RPMI8226 (cell line): Measurements from ENCODE around the gene LRRC40.
"Not testable (repeated sequence)": the region's sequence is repeated elsewhere in the genome, so short reads cannot be mapped to it uniquely, and the experiment has no call there.

Experiments
- DNase-seq: peaks from one replicate; pipeline ENCODE4 v3.0.0-alpha.2; 2015

Gene LRRC40

DNA sequence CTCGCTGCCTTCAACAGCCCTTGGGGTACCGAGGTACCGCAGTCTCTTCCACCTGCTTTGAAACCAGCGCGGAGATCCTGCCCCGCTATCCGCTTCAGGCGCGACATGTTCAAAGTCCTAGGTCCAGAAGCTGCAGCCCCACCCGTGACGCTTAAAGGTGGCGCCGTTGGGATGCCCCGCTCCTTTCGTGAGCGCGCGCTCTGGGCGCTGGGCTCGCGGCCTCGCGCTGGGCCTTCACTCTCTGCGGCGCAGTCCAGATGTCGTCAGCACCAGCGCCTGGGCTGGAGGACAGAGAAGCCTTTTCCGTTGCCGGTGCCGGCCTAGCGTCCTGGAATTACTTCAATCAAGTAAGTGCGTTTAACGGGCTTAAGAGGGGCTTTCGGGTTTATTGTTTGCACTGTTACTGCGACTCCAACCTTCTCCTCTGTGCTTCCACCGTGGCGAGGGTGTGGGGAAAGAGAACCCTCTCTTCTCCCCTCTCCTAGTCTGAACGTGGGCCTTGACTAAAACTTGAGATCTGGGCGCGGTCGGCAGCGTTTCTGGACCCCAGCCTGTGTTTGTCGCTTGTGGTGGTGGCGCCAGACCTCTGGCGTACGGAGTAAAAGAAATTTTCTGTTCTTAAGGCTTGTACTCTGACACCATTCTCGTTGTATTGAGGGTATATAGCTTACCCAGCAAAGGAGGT, at the start of gene LRRC40:
Gene LRRC40, minus strand, starts transcription at position 146 of the 685 bp plus-strand sequence. Its CDS starts 39 bp downstream, at position 107.
- peak; percentile 93 for DNase-seq

DNA sequence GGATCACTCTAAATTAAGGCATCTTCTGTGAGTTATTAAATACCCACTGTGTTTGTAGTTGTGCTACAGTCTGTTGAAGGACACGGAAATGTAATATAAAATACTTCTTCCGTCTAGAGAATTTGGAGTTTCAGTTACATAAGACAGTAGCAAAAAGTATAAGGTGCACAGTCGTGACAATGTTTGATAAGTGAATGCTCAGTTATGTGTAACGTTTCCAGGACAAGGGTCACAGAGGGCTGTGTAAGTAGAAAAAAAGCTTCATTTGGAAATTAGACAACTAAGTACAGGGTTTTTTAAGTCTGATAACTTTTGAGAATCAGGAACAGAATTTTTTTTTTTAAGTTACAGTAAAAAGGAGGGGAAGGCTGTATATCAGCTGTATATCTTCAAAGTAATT, 43.4 kb upstream of the LRRC40 start:
- no peak for DNase-seq

DNA sequence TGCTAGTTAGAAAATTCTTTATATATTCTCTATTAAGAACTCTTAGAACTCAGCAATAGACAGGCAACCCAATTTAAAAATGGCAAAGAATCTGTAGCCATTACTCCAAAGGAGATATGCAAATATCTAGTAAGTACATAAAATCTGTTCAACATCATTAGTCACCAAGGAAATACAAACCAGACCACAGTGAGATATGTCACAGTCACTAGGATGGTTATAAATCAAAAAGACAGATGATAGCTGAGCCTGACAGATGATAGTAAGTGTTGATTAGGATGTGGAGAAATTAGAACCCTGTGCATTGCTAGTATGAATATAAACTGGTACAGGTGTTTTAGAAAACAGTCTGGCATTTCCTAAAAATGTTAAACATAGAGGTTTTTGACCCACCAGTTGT, 42.4 kb upstream of the LRRC40 start:
- DNase-seq: no peak

DNA sequence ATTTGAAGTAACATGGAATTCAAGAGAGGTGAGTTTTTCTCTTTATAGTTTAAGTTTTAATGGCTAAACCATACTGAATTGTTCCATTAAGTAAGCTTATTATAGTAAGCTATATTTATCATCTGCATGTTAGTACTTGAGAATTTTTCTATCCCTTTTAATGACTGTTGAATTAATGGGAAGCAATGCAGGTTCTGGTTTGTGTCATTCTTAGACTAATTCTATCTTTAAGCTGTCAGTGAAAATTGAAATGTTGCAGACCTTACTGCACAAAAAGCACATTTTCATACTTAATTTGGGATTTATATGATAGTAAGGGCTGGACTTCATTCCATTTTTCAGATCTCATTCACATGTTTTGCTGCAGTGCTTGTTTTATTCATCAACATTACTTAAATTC, 41.7 kb upstream of the LRRC40 start:
- no peak for DNase-seq

DNA sequence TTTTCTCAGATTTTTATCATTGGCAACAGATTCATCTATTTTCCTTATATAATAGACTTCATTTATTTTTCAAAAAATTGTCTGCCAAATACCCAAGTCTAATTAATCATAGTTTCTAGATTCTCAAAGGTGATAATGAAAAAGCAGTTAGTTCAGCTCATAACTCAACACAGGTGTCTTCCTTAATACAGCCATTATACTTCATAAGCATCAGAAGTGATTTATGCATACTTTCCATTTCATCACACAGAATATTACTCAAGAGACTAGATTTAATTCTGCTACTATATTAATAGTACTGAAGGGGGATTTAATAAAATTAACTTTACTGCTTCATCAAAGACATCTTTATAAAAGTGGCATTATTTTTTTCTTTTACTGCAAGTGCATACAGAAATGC, 34.6 kb upstream of the LRRC40 start:
- DNase-seq: no peak

DNA sequence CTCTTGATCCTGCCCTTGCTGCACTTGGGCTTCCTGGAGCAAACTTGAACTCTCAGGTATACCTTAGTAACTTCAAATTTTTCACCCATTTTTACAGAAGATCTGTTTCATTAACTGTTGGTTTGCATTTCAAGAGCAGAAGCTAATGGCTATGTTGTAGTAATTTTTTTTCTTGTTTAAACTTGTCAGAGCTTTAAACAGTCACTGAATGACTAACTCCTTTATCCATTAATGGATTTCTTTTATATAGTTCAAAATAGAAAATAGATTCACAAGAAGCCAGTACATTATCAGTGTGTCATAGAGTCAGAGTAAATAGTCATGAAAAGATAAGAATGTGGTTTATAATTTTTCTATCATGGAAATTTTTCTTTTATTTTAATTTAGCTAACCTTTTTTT, 29.4 kb upstream of the LRRC40 start:
- DNase-seq: no peak

DNA sequence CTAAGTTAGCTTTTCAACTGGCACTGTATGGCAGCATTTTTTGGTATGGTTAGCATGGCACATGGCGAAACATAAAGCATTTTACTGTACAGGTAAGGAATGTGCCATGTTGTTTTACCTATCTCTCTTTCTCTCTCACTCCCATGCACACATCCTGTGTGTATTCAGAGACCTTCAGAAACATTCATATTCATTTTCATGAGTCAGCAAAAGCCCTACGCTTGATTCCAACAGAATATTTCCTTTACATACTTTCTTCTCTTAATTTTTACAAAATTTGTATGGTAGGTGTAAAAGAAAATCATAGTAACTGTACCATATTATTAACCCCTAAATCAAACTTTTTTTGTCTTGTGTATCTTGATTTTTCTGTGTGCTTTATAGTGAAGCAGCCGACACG, 26.1 kb upstream of the LRRC40 start:
- no peak for DNase-seq

DNA sequence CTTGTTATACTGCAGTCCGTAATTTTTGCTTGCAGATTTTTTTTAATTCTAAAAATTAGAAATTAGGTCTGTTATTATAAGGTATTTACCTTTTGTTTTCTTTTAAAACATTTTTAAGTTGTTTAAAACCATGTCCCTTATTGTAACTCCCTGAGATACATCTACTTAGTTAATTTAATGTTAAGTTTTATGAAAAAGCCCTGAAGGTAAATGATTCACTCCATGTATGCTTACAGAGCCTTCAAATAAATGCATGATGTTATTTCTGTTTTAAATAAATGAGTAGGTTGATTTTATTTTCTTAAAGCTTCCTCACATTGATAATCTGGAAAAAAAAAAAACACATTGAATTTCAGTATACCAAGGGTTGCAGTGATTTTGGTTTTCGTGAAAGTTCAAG, 23.3 kb upstream of the LRRC40 start:
- no peak for DNase-seq

DNA sequence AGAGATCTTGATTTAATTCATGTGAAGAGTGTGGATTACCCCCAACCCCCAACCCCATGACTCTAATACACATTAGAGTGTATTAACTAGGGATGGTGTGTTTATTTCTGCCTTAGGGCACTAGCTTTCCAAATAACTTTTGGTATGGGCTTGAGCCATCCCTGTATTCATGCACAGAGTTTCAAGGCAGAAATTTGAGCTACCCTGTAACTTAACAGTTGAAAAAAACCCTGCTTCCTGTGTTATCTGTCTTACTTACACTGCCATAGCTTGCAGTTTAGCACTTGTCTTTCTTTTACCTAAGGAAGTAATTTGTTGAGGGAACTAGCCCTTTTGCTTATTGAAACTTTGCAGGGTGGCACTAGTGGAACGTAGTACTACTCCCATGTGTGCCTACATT, 22.1 kb upstream of the LRRC40 start:
- DNase-seq: no peak

DNA sequence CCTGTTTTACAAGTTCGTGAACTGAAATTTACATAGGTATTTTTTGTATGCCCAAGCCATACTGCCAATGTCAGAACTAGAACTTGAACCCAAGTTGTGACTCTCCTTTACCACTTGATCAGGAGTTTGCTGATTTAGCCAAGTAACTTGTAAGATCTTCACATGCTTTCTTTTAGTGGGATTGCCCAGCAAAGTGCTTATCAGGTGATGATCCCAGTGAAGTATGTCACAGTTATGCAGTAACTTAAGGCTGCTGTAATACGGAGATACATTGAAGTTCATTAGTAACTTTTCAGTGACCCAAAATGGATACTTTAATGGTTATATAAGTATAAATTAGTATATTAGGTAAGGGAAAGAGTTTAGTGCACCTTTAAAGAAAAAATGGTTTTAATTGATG, 19.6 kb upstream of the LRRC40 start:
- no peak for DNase-seq

DNA sequence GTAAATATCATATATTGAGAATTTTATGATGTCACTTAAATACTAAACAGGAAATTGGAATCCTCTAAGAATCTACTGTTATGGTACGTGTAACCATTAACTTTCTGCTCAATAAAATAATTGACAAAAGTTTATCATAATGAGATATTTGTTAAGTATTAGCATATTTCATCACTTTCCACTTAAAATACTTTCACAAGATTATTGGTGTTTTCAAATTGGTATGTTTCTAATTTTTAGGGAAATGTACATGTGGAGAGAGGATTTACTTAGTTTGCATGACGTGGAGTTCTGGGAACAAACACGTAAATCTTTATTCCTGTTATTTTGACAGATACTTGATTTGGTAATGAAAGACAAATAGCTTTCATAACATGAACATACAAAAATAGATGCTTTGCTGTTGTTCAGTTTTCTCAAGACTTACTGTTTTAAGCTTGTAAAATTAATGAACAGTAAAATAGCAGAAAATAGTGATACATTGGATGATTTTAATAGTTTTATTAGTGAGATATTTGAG, 17.4 kb upstream of the LRRC40 start:
- DNase-seq: no peak

DNA sequence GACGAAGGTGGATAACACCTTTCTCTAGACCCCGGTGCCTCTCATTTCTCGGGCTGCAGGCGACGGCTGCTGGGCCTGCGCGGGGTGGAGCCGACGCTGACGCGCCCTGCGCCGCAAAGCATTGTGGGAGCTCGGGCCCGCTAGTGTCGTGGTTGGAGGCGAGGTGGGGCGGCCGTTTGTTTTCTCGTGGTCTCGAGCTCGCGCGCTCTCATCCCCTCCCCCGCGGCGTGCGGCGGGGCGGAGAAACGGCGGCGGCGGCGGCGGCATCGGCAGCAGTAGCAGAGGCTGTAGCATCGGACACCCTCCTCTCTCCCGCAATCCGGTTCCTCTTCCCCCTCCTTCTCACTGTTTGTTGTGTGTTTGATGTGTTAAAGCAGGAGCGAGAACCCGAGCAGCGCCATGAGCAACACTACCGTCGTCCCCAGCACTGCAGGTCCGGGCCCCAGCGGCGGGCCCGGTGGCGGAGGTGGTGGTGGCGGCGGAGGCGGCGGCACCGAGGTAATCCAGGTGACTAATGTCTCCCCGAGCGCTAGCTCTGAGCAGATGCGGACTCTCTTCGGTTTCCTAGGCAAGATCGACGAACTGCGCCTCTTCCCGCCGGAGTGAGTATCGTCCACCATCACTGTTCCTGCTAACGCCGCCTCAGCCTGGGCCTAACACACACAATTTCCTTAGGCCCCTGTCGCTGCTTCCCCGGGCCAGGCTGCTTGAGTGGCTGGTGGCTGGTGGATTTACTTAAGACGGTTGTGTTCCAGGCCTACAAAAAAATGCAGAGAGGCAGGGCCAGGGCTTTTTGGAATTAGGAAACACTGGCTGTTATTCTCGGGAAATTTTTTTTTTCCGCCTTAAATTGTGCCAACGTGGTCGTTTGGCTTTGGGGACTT, 16.1 kb upstream of the LRRC40 start, which contains the start of gene SRSF11:
Gene SRSF11, plus strand, starts transcription at position 143 of the 884 bp plus-strand sequence. Its CDS starts 257 bp downstream, at position 400.
- peak; percentile 93 for DNase-seq

DNA sequence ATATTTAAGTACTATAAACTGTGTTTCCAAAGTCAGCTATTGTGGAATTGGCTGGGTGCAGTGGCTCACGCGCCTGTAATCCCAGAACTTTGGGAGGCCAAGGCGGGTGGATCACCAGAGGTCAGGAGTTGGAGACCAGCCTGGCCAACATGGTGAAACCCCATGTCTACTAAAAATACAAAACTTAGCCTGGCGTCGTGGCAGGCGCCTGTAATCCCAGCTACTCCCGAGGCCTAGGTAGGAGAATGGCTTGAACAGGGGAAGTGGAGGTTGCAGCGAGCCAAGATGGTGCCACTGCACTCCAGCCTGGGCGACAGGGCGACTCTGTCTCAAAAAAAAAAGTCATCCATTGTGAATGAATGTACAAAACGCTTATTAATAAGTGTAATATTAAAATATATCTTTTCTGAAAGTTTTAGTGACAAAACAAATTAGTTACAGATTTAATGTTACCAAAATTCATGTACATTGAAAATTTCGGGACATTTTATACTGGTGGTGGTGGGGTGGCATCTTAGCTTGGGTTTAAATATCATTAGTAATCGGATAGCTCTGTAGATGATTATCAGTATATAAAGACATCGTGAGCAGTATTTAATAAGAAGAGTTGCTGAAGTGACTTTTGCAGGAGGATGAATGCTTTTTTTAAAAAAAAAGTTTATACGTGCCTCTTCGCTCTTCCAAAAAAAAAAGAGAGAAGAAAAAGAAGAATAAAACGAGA, 15.3 kb upstream of the LRRC40 start:
- no peak for DNase-seq

DNA sequence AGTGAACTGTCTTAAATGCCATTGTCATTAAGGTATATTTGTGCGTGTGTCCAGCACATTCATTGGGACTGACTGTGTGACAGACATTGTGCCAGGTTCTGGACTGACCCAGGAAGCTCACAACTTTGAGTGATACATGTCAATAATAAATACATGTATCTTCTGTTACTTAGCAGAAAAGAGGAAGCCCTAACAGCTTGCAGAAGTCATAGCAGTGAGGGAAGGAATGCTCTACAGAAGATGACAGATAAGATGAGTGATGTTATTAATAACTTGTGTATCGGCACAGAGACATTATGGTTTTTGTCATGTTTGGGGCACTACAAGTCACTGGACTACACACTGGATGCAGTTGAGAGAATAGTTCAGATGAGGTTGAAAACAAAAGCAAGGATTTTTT, 14.6 kb upstream of the LRRC40 start:
- peak; percentile 4 for DNase-seq

DNA sequence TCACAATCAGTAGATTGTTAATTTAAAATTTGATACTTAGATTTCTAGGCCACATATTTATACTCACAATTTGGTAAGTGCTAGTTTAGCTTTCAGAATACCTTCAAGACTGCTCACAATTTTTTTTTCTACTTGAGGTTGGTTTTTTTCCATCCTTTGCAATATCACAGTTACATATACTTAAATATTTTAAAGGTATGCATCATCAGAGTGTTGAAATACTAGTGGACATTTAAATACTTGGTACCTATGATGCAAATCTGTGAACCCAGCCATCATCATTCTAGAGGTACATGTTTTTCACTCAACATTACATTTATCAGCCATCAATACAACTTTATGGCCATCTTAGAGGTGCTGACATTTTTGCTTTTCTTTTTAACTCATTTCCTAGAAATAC, 6.2 kb upstream of the LRRC40 start:
- no peak for DNase-seq

DNA sequence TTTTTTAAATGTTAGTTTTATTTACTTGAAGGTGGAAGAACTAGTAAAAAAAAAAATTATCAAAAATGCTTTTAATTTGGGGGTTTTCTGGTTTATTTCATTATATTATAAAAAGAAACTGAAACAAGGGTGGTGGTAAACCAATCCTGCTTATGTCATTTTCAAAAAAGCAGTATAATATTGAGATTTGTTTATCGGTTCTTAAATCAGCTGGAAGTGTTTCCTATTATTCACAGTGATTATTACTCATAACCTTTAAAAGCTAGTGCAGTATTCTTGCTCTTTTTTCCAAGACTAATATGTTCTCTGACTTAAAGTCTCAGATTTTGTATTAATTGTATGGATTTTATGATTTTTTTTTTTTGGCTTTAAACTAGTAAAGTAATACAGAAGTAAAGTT, 5.4 kb upstream of the LRRC40 start:
- DNase-seq: no peak

DNA sequence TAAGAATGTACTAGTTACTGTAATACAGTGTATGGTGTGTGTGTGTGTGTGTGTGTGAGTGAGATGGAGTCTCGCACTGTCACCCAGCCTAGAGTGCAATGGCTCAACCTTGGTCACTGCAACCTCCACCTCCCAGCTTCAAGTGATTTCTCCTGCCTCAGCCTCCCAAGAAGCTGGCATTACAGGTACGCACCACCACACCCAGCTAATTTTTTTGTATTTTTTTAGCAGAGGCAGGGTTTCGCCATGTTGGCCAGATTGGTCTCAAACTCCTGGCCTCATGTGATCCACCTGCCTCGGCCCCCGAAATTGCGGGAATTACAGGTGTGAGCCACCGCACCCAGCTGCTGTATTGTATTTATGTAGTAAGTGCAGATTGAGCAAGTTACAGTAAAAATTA, 2.9 kb upstream of the LRRC40 start:
- DNase-seq: no peak

DNA sequence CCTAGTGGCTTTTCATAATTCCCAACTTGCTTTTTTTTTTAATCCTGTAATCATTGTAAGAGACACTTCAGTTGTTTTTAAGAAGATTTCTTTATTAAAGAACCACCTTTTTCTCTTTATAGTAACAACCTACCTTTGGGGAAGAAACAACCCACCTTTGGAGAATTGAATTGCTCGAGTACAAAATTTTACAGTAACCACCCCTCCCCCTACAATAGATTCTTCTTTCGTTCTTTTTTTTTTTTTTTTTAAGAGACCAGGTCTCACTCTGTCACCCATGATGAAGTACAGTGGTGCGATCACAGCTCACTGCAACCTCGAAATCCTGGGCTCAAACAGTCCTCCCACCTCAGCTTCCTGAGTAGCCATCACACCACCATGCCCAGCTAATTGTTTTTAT, 2.1 kb upstream of the LRRC40 start:
- DNase-seq: no peak

DNA sequence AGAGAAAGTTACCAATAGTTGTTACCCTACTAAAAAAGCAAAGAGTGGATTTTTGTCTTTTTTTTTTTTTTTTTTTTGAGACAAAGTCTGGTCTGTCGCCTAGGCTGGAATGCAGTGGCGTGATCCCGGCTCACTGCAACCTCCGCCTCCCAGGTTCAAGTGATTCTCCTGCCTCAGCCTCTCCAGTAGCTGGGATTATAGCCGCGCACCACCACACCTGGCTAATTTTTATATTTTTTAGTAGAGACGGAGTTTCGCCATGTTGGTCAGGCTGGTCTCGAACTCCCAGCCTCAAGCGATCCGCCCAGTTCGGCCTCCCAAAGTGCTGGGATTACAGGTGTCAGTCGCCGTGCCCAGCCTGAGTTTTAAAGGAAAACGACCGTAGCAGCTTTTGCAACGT, 1.5 kb upstream of the LRRC40 start:
- not testable (repeated sequence) for DNase-seq

DNA sequence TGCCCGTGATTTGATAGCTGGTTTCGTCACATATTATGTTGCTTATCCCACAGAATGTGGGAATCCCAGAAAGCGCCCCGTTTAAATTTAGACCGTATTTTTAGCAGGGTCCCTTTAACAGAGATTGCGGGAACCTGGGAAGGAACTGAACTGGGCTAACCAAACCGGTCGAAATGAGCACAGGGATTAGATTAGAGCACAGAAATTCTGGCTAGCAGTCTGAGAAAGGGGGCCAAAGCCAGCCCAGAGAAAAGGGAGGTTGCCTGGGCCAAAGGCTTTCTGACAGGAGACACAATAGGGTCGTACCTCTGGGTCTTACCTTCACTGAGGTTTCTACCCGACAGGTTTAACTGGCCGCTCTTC, 327 bp downstream of the LRRC40 start:
- DNase-seq: no peak

DNA sequence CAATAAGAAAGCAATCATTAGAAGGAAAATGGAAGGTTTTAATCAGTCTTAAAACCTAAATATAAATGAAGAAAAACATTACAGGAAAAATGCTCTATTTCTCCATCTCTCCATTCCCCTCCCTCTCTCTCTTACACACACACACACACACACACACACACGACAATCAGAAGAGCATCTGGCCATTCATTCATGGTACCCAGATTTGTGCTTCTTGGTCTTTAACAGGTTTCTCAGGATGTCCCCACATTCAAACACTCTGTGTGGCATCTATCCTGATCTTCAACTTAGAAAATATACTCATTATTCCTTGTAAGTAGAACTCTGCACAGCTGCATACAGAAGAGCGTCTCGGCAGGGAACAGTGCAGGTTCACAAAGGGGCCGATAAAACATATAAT, 779 bp downstream of the LRRC40 start:
- peak; percentile 3 for DNase-seq

DNA sequence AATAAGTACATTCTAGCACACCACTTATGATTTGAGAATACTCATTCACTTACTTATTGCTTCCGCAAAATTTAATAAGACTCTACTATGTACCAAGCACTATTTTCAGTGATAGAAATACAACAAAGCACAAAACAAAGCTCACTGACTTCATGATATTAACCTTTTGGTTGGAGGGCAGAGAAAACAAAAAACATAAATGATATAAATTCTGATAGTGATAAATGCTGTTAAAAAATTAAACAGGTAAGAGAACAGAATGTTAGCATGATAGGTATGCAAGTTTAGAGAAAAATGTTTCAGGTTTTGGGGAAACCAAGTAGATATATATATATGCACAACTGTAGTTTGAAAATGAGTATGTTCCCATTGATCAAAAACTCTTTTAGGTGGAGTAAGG, 1.2 kb downstream of the LRRC40 start:
- DNase-seq: no peak

DNA sequence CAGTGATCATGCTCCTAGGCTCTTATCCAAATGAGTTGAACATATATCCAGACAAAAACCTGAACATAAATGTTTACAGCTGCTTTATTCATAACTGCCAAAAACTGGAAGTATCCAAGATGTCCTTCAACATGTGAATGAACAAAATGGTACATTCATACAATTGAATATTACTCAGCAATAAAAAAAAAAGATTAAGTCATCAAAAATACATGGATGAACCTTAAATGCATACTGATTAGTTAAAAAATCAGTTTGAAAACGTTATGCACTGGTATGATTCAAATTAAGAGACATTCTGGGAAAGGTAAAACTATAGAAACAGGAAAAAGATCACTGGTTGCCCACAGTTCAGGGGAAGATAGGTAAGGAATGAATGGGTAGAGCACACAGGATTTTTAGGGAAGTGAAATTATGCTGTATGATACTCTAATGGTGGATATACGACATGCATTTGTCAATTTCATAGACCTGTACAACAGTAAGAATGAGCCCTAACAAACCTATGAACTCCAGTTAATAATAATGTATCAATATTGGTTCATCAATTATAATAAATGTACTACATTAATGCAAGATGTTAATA, 3.1 kb downstream of the LRRC40 start:
- no peak for DNase-seq
